Measurements from ENCODE around the gene PP2D1.

GRCh38 chr3:20027136-20027535, 15.1 kb upstream of the PP2D1 start:
- TF ChIP-seq CTCF (IDR thresholded peaks at IDR 0.05), result no peak
- no peak for TF ChIP-seq POLR2A (IDR thresholded peaks at IDR 0.05)
